ENCODE data around the gene TGOLN2. TPM values are rescaled to one million over a fixed set of nuclear protein-coding genes. Genes with fewer than 3 reads are reported as not detected.
A peak's percentile ranks its signal among the peaks of the same experiment; 100 is the strongest.

TGOLN2 gene
- total and polyA plus RNA-seq, 2 of the 13 experiments (the other 11 are each of a cell fraction or from before 2014, with no cell fraction given) = 99.6 to 155 TPM

DNA sequence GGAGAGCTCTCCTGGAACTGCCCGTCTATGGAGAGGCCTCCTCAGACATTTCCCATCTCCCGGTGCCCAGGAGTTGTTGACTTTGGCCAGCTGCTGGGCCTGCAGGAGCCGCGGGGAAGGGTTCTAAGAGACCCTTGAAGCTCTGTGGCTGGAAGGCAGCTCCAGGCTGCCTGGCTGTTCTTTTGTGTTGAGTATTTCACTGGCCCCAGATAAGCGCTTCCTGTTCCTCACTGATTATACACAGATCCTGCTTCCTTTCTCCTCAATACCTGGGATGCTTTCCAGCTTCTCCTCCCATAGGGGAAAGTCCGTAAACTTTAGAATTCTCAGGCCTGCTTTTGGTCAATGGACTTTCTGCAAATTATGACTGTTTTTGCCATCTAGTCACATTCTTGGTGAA lies 57.8 kb downstream of the TGOLN2 start (continued):
- TF ChIP-seq, protein P1, sequence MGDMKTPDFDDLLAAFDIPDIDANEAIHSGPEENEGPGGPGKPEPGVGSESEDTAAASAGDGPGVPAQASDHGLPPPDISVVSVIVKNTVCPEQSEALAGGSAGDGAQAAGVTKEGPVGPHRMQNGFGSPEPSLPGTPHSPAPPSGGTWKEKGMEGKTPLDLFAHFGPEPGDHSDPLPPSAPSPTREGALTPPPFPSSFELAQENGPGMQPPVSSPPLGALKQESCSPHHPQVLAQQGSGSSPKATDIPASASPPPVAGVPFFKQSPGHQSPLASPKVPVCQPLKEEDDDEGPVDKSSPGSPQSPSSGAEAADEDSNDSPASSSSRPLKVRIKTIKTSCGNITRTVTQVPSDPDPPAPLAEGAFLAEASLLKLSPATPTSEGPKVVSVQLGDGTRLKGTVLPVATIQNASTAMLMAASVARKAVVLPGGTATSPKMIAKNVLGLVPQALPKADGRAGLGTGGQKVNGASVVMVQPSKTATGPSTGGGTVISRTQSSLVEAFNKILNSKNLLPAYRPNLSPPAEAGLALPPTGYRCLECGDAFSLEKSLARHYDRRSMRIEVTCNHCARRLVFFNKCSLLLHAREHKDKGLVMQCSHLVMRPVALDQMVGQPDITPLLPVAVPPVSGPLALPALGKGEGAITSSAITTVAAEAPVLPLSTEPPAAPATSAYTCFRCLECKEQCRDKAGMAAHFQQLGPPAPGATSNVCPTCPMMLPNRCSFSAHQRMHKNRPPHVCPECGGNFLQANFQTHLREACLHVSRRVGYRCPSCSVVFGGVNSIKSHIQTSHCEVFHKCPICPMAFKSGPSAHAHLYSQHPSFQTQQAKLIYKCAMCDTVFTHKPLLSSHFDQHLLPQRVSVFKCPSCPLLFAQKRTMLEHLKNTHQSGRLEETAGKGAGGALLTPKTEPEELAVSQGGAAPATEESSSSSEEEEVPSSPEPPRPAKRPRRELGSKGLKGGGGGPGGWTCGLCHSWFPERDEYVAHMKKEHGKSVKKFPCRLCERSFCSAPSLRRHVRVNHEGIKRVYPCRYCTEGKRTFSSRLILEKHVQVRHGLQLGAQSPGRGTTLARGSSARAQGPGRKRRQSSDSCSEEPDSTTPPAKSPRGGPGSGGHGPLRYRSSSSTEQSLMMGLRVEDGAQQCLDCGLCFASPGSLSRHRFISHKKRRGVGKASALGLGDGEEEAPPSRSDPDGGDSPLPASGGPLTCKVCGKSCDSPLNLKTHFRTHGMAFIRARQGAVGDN (CRISPR knock-in tag; IDR thresholded peaks at IDR 0.05) = 0 out of 2 replicates have a peak, but pooled peaks have one; percentile 13
- TF ChIP-seq BHLHE40 (IDR thresholded peaks at IDR 0.05; ENCODE audit: low read length) = no peak
- TF ChIP-seq, protein P2, sequence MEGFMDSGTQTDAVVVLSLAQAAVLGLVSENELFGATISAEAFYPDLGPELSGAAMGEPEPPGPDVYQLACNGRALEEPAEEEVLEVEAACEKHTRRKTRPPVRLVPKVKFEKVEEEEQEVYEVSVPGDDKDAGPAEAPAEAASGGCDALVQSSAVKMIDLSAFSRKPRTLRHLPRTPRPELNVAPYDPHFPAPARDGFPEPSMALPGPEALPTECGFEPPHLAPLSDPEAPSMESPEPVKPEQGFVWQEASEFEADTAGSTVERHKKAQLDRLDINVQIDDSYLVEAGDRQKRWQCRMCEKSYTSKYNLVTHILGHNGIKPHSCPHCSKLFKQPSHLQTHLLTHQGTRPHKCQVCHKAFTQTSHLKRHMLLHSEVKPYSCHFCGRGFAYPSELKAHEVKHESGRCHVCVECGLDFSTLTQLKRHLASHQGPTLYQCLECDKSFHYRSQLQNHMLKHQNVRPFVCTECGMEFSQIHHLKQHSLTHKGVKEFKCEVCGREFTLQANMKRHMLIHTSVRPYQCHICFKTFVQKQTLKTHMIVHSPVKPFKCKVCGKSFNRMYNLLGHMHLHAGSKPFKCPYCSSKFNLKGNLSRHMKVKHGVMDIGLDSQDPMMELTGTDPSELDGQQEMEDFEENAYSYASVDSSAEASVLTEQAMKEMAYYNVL (CRISPR knock-in tag; IDR thresholded peaks at IDR 0.05; ENCODE audit: borderline replicate concordance) = no peak
- no peak for TF ChIP-seq ZNF678 (CRISPR knock-in tag; IDR thresholded peaks at IDR 0.05)
- TF ChIP-seq MIXL1 (CRISPR knock-in tag; IDR thresholded peaks at IDR 0.05) = no peak
- TF ChIP-seq HNF4G (IDR thresholded peaks at IDR 0.05; ENCODE audit: borderline replicate concordance, low read depth, low read length) = peak; percentile 38; the same call in 1 of the 2 replicates
- no peak for TF ChIP-seq HNF4G (CRISPR knock-in tag; IDR thresholded peaks at IDR 0.05; ENCODE audit: borderline replicate concordance, low read depth)
- TF ChIP-seq, protein P3, sequence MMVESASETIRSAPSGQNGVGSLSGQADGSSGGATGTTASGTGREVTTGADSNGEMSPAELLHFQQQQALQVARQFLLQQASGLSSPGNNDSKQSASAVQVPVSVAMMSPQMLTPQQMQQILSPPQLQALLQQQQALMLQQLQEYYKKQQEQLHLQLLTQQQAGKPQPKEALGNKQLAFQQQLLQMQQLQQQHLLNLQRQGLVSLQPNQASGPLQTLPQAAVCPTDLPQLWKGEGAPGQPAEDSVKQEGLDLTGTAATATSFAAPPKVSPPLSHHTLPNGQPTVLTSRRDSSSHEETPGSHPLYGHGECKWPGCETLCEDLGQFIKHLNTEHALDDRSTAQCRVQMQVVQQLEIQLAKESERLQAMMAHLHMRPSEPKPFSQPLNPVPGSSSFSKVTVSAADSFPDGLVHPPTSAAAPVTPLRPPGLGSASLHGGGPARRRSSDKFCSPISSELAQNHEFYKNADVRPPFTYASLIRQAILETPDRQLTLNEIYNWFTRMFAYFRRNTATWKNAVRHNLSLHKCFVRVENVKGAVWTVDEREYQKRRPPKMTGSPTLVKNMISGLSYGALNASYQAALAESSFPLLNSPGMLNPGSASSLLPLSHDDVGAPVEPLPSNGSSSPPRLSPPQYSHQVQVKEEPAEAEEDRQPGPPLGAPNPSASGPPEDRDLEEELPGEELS (CRISPR knock-in tag; IDR thresholded peaks at IDR 0.05) = peak; percentile 57; the same call in 1 of the 2 replicates
- peak; percentile 22; the same call in 1 of the 2 replicates for TF ChIP-seq ELF3 (CRISPR knock-in tag; IDR thresholded peaks at IDR 0.05)
- TF ChIP-seq ZNF788 (CRISPR knock-in tag; IDR thresholded peaks at IDR 0.05; ENCODE audit: borderline replicate concordance) = no peak
- TF ChIP-seq, protein P4, sequence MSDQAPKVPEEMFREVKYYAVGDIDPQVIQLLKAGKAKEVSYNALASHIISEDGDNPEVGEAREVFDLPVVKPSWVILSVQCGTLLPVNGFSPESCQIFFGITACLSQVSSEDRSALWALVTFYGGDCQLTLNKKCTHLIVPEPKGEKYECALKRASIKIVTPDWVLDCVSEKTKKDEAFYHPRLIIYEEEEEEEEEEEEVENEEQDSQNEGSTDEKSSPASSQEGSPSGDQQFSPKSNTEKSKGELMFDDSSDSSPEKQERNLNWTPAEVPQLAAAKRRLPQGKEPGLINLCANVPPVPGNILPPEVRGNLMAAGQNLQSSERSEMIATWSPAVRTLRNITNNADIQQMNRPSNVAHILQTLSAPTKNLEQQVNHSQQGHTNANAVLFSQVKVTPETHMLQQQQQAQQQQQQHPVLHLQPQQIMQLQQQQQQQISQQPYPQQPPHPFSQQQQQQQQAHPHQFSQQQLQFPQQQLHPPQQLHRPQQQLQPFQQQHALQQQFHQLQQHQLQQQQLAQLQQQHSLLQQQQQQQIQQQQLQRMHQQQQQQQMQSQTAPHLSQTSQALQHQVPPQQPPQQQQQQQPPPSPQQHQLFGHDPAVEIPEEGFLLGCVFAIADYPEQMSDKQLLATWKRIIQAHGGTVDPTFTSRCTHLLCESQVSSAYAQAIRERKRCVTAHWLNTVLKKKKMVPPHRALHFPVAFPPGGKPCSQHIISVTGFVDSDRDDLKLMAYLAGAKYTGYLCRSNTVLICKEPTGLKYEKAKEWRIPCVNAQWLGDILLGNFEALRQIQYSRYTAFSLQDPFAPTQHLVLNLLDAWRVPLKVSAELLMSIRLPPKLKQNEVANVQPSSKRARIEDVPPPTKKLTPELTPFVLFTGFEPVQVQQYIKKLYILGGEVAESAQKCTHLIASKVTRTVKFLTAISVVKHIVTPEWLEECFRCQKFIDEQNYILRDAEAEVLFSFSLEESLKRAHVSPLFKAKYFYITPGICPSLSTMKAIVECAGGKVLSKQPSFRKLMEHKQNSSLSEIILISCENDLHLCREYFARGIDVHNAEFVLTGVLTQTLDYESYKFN (CRISPR knock-in tag; conservative IDR thresholded peaks at IDR 0.05) = peak; percentile 34; the same call in 1 of the 2 replicates
- TF ChIP-seq CEBPG (CRISPR knock-in tag; IDR thresholded peaks at IDR 0.05) = no peak
- no peak for TF ChIP-seq THYN1 (CRISPR knock-in tag; IDR thresholded peaks at IDR 0.05; ENCODE audit: borderline replicate concordance, low read depth)
- TF ChIP-seq ZNF143 (CRISPR knock-in tag; IDR thresholded peaks at IDR 0.05) = no peak

All from HepG2 (cell line).